GM18499 (cell line): ENCODE results near the gene POU5F1.
"Not testable (repeated sequence)": the region's sequence is repeated elsewhere in the genome, so short reads cannot be mapped to it uniquely, and the experiment has no call there.

Source experiments
- ATAC-seq: cut with Tn5 transposase; IDR thresholded peaks from one replicate; pipeline ENCODE4 v1.9.1; 2021; ENCODE audit warnings: moderate number of reproducible peaks; ENCODE audit not compliant: insufficient read depth, unreplicated experiment

Gene POU5F1

DNA sequence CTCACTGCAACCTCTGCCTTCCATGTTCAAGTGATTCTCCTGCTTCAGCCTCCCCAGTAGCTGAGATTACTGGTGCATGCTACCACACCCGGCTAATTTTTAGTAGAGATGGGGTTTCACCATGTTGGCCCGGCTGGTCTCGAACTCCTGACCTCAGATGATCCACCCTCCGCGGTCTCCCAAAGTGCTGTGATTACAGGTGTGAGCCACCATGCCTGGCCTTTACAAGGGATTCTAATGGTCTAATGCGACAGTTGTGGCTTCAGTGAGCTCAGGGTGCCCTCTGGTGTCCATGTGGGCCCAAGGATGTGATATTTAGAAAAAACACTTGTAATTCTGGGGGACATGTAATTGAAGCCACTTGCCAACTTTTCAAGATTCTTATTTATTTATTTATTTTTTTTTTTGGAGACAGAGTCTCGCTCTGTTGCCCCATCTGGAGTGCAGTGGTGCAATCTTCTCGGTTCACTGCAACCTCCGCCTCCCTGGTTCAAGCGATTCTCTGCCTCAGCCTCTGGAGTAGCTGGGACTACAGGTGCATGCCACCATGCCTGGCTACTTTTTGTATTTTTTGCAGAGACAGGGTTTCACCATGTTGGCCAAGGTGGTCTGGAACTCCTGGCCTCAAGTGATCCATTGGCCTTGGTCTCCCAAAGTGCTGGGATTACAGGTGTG is 22.1 kb upstream of the POU5F1 start:
- ATAC-seq = not testable (repeated sequence)

DNA sequence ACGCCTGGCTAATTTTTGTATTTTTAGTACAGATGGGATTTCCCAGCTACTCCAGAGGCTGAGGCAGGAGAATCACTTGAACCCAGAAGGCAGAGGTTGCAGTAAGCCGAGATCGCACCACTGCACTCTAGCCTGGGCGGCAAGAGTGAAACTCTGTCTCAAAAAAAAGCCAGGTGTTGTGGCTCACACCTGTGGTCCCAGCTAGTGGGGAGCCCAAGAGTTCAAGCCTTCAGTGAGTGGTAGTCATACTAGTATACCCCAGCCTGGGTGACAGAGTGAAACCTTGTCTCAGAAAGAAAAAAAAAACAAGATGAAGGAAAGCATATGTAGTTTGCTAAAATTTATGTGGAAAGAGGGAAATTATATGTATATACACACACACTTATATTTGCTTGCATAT is 20.0 kb upstream of the POU5F1 start:
- no peak for ATAC-seq

GRCh38 chr6:31189223-31189622 is 18.7 kb upstream of the POU5F1 start:
- ATAC-seq = not testable (repeated sequence)

DNA sequence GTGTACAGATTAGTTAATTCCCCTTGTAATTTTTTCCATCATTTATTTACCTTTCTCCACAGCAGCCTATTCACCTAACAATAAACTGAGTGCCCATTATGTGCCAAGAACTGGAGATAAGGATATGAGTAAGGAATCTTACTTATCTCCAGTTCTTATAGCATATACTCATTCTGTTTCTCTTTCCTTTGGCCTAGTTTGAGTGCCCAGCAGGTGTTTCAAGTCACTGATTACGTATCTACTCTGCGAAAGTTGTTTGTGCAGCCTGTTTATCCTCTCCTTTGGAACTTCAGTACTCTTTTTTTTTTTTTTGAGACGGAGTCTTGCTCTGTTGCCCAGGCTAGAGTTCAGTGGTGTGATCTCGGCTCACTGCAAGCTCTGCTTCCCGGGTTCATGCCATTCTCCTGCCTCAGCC is 17.3 kb upstream of the POU5F1 start:
- no peak for ATAC-seq

DNA sequence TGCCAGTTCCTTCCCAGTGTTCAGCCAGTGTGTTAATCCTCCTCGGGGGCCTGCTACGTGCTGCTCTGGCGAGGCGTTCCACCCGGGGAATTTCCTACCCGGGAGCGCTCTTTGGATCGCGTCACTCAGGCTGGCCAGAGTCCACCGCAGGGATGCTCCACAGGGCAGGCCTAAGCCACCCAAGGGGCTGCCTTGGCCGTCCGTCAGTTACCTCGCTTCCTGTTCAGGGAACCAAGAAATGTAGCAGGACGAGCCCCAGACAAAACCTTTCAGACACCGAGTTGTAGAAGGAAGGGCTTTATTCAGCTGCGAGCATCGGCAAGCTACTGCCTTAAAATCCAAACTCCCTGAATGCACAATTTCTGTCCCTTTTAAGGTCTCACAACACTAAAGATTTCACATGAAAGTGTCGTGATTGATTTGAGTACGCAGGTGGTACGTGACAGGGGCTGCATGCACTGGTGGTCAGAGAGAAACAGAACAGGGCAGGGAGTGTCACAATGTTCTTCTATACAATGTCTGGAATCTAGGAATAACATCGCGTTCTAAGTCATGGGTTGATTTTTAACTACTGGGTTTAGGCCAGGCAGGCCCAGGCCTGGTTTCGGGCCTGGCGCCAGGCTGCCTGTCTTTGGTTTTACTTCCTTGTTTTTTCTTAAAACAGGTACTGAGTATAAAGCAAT is 15.7 kb upstream of the POU5F1 start:
- no peak for ATAC-seq

DNA sequence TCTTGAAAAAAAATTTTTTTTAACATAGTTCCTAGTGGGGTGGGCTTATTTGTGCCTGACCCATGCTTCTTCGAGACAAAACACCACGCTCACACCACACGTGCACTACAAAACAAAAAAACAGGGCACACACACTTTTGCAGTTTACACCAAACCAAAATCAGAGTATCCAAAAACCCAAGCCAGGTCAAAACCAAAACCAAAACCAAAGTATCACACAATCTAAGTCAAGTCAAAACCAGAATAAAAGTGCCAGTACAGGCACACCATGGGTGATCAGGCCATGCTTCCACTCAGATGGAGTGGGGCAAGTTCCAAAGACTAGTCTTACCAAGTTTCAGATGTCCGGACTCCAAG is 15.2 kb upstream of the POU5F1 start:
- ATAC-seq = not testable (repeated sequence)

GRCh38 chr6:31183859-31184258 is 13.4 kb upstream of the POU5F1 start:
- ATAC-seq = not testable (repeated sequence)

DNA sequence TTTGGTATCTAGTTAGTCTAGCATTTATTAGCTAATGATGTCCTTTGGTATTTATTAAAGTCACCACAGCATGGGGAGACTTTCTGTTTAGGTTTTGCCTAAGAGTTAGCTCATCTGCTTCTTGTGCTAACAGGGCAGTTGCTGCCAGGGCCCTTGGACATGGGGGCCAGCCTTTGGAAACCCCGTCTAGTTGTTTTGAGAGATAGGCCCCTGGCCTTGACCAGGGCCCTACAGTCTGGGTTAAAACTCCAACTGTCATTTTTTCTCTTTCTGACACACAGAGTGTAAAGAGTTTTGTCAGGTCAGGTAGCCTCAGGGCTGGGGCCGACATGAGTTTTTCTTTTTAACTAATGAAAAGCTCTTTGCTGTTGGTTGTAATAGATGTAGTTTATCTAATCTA is 12.8 kb upstream of the POU5F1 start:
- not testable (repeated sequence) for ATAC-seq

GRCh38 chr6:31180500-31180899 is 10.0 kb upstream of the POU5F1 start:
- ATAC-seq = no peak

DNA sequence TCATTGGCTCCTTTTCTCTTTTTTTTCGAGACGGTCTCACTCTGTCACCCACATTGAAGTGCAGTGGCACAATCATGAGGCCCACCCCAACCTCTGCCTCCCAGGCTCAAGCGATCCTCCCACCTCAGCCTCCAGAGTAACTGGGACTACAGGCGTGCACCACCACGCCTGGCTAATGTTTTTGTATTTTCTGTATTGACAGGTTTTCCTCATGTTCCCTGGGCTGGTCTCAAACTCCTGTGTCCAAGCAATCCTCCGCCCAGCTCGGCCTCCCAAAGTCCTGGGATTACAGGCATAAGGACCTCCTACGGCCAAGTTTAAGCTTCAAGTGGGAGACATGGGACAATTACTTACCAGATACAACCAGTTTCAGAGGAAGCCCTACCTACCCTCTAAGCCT is 9.4 kb upstream of the POU5F1 start:
- no peak for ATAC-seq

- ATAC-seq = no peak
These were observed 8.5 kb upstream of the POU5F1 start for GRCh38 chr6:31179042-31179386.

GRCh38 chr6:31178143-31179041 is 7.9 kb upstream of the POU5F1 start:
- no peak for ATAC-seq

- no peak for ATAC-seq
These were observed 5.5 kb upstream of the POU5F1 start for GRCh38 chr6:31175971-31176370.

- no peak for ATAC-seq
These were observed 3.9 kb upstream of the POU5F1 start for GRCh38 chr6:31174378-31174777.

DNA sequence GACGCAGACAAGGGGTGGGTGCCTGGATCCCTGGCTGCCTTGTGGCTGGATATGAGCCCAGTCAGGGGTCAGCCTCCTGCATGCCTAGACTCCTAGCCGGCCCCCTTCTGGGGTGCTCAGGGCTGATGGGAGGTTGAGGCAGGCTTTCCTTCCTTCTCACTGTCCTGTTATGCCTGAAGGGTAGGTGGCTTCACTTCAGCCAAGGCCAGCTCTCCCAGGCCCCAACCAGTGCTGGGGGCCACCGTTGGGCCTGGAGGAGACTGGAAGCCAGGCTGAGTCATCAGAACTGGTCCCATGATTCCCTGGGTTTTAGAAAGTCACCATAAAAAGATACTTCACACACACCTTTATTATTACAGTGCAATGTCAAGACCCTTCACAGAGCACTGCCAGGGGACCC is 2.9 kb upstream of the POU5F1 start:
- no peak for ATAC-seq

GRCh38 chr6:31172973-31173384 is 2.5 kb upstream of the POU5F1 start:
- no peak for ATAC-seq

- ATAC-seq = no peak
These were observed 1.7 kb upstream of the POU5F1 start for GRCh38 chr6:31171931-31172905.

GRCh38 chr6:31170987-31171671 is 647 bp upstream of the POU5F1 start:
- ATAC-seq = no peak

- not testable (repeated sequence) for ATAC-seq
These were observed 453 bp downstream of the POU5F1 start for GRCh38 chr6:31169858-31170599.
